Prostate gland (tissue), 2 donors: Measurements from ENCODE around the gene DMRT1.

Experiments
- POLR2A ChIP-seq: fragments of 450-650 bp; IDR thresholded peaks from one replicate; pipeline ENCODE4 v1.6.1; 2016; ENCODE audit warnings: antibody characterized with exemption, mild to moderate bottlenecking
- TF ChIP-seq, protein P1 (sequence below), 4 experiments: fragments of 200-600 bp in 2 of 4; fragments of 450-650 bp in 2 of 4; sonication (generic) in 2 of 4; IDR thresholded peaks; 1 replicate in 3 of 4; 2 replicates in 1 of 4; pipeline ENCODE4 v1.5.1; 2016 to 2019; ENCODE audit warnings: antibody characterized with exemption in 4 of 4, mild to moderate bottlenecking in 2 of 4, moderate library complexity in 2 of 4

DNA sequence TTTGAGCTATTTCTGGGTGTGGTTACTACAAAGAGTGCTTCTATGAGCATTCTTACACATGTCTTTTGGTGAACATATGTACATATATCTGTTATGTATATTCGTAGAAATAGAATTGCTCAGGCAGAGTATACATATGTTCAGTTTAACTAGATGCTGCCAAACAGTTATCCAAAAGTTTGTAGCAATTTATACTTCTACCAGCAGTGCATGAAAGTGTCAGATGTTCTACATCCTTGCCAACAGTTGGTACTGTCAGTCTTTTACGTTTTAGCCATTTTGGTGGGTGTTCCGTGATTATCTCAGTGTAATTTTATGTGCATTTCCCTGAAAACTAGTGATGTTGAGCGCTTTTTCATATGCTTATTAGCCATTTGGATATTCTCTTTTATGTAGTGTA is 172.7 kb downstream of the DMRT1 start:
- no peak for TF ChIP-seq POLR2A
- TF ChIP-seq, protein P1, sequence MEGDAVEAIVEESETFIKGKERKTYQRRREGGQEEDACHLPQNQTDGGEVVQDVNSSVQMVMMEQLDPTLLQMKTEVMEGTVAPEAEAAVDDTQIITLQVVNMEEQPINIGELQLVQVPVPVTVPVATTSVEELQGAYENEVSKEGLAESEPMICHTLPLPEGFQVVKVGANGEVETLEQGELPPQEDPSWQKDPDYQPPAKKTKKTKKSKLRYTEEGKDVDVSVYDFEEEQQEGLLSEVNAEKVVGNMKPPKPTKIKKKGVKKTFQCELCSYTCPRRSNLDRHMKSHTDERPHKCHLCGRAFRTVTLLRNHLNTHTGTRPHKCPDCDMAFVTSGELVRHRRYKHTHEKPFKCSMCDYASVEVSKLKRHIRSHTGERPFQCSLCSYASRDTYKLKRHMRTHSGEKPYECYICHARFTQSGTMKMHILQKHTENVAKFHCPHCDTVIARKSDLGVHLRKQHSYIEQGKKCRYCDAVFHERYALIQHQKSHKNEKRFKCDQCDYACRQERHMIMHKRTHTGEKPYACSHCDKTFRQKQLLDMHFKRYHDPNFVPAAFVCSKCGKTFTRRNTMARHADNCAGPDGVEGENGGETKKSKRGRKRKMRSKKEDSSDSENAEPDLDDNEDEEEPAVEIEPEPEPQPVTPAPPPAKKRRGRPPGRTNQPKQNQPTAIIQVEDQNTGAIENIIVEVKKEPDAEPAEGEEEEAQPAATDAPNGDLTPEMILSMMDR (IDR thresholded peaks at IDR 0.05), result no peak
